ENCODE measurements around the gene SCFD2. TPM values are rescaled to one million over a fixed set of nuclear protein-coding genes. Genes with fewer than 3 reads are reported as not detected.

The SCFD2 gene
- total RNA-seq, 1 experiment from 2014 or later = 19.2 TPM

- Mint-ChIP-seq H3K4me3 (ENCODE audit: unreplicated experiment) (no peak overlapping the region), H3K9me3 (ENCODE audit: unreplicated experiment) (peaks cover 10% of the 10 kb centered on the region), H3K27me3 (ENCODE audit: insufficient read depth, unreplicated experiment) (no peaks in the 10 kb centered on the region), H3K36me3 (ENCODE audit: insufficient read depth, unreplicated experiment) (no peaks in the 10 kb centered on the region), H3K4me1 (ENCODE audit: insufficient read depth, unreplicated experiment) (no peaks in the 10 kb centered on the region), H3K27ac (ENCODE audit: low read depth, unreplicated experiment) (no peak overlapping the region)
- no peak for TF ChIP-seq CTCF (IDR thresholded peaks at IDR 0.05; ENCODE audit: unreplicated experiment)
- POLR2A ChIA-PET = no interaction called here
- CTCF ChIA-PET = interaction anchor here (0.8 to 1.8 kb wide), 2 partner anchors 11 to 1287 kb away, joined by 3 to 4 read pairs; no protein-coding TSS in a partner anchor
- intact Hi-C loops (cut with micrococcal nuclease) = no loop called here
- BruUV-seq (replicated peaks) = no TSS peak
- DNase-seq (ENCODE audit: unreplicated experiment) = no peak
Observed at GRCh38 chr4:53169695-53170617, 195.9 kb downstream of the SCFD2 start.

- no TSS peak for BruUV-seq (replicated peaks)
- DNase-seq (ENCODE audit: unreplicated experiment) = no peak
- CTCF ChIA-PET = interaction anchor here (0.6 kb wide), 1 partner anchor 28 kb away, joined by 4 read pairs; no protein-coding TSS in a partner anchor
- intact Hi-C loops (cut with micrococcal nuclease) = no loop called here
- Mint-ChIP-seq H3K4me3 (ENCODE audit: unreplicated experiment) (no peak overlapping the region), H3K27ac (ENCODE audit: low read depth, unreplicated experiment) (no peak overlapping the region), H3K36me3 (ENCODE audit: insufficient read depth, unreplicated experiment) (no peaks in the 10 kb centered on the region), H3K9me3 (ENCODE audit: unreplicated experiment) (peaks cover 4% of the 10 kb centered on the region), H3K27me3 (ENCODE audit: insufficient read depth, unreplicated experiment) (no peaks in the 10 kb centered on the region), H3K4me1 (ENCODE audit: insufficient read depth, unreplicated experiment) (no peaks in the 10 kb centered on the region)
- no peak for TF ChIP-seq CTCF (IDR thresholded peaks at IDR 0.05; ENCODE audit: unreplicated experiment)
- POLR2A ChIA-PET = no interaction called here
Observed at GRCh38 chr4:53168228-53168627, 197.6 kb downstream of the SCFD2 start.

GRCh38 chr4:53162969-53163368, 202.9 kb downstream of the SCFD2 start:
- ChIA-PET POLR2A (no interaction called here), CTCF (interaction anchor here (0.7 kb wide), 1 partner anchor 1421 kb away, joined by 5 read pairs; no protein-coding TSS in a partner anchor)
- intact Hi-C loops (cut with micrococcal nuclease) = no loop called here
- DNase-seq (ENCODE audit: unreplicated experiment) = no peak
- H3K4me3 Mint-ChIP-seq (ENCODE audit: unreplicated experiment) = no peak overlapping the region
- no peak overlapping the region for H3K27ac Mint-ChIP-seq (ENCODE audit: low read depth, unreplicated experiment)
- H3K27me3 Mint-ChIP-seq (ENCODE audit: insufficient read depth, unreplicated experiment) = no peaks in the 10 kb centered on the region
- no peaks in the 10 kb centered on the region for H3K4me1 Mint-ChIP-seq (ENCODE audit: insufficient read depth, unreplicated experiment)
- H3K9me3 Mint-ChIP-seq (ENCODE audit: unreplicated experiment) = no peaks in the 10 kb centered on the region
- H3K36me3 Mint-ChIP-seq (ENCODE audit: insufficient read depth, unreplicated experiment) = no peaks in the 10 kb centered on the region
- no peak for TF ChIP-seq CTCF (IDR thresholded peaks at IDR 0.05; ENCODE audit: unreplicated experiment)
- BruUV-seq (replicated peaks) = no TSS peak

GRCh38 chr4:53161787-53162433, 204.0 kb downstream of the SCFD2 start:
- Mint-ChIP-seq H3K9me3 (ENCODE audit: unreplicated experiment) (no peaks in the 10 kb centered on the region), H3K27me3 (ENCODE audit: insufficient read depth, unreplicated experiment) (no peaks in the 10 kb centered on the region), H3K4me1 (ENCODE audit: insufficient read depth, unreplicated experiment) (no peaks in the 10 kb centered on the region), H3K36me3 (ENCODE audit: insufficient read depth, unreplicated experiment) (no peaks in the 10 kb centered on the region), H3K27ac (ENCODE audit: low read depth, unreplicated experiment) (no peak overlapping the region), H3K4me3 (ENCODE audit: unreplicated experiment) (no peak overlapping the region)
- DNase-seq (ENCODE audit: unreplicated experiment) = no peak
- no peak for TF ChIP-seq CTCF (IDR thresholded peaks at IDR 0.05; ENCODE audit: unreplicated experiment)
- BruUV-seq (replicated peaks) = no TSS peak
- POLR2A ChIA-PET = interaction anchor here (0.7 kb wide), 1 partner anchor 54 kb away, joined by 3 read pairs; no protein-coding TSS in a partner anchor
- intact Hi-C loops (cut with micrococcal nuclease) = no loop called here
- CTCF ChIA-PET = interaction anchor here (0.6 to 0.7 kb wide), 2 partner anchors 15 to 785 kb away, joined by 3 to 4 read pairs; no protein-coding TSS in a partner anchor
